HG03571 (cell line): ENCODE measurements around the gene CLINT1.
"Not testable (repeated sequence)": the region's sequence is repeated elsewhere in the genome, so short reads cannot be mapped to it uniquely, and the experiment has no call there.

ENCODE experiments used
- ATAC-seq: cut with Tn5 transposase; IDR thresholded peaks from one replicate; pipeline ENCODE4 v1.9.1; 2021; ENCODE audit not compliant: unreplicated experiment

The CLINT1 gene

GRCh38 chr5:157864067-157864466, 5.1 kb upstream of the CLINT1 start:
- no peak for ATAC-seq

GRCh38 chr5:157862183-157862851, 3.4 kb upstream of the CLINT1 start:
- ATAC-seq, result no peak

- ATAC-seq, result peak; percentile 75
Measured at GRCh38 chr5:157860898-157861890, 2.2 kb upstream of the CLINT1 start.

GRCh38 chr5:157859227-157859575, 256 bp upstream of the CLINT1 start:
- ATAC-seq, result no peak

- no peak for ATAC-seq
Measured at GRCh38 chr5:157857816-157858526, 974 bp downstream of the CLINT1 start.

- ATAC-seq, result no peak
Measured at GRCh38 chr5:157855404-157855994, 3.4 kb downstream of the CLINT1 start.

- ATAC-seq, result not testable (repeated sequence)
Measured at GRCh38 chr5:157853365-157853764, 5.6 kb downstream of the CLINT1 start.

- ATAC-seq, result no peak
Measured at GRCh38 chr5:157845914-157846598, 12.9 kb downstream of the CLINT1 start.

GRCh38 chr5:157842787-157843186, 16.2 kb downstream of the CLINT1 start:
- ATAC-seq, result no peak

- ATAC-seq, result no peak
Measured at GRCh38 chr5:157842185-157842584, 16.8 kb downstream of the CLINT1 start.

GRCh38 chr5:157839157-157839795, 19.7 kb downstream of the CLINT1 start:
- ATAC-seq, result no peak

GRCh38 chr5:157836121-157836753, 22.7 kb downstream of the CLINT1 start:
- ATAC-seq, result no peak

GRCh38 chr5:157835041-157835440, 23.9 kb downstream of the CLINT1 start:
- no peak for ATAC-seq

GRCh38 chr5:157828944-157829639, 29.9 kb downstream of the CLINT1 start:
- no peak for ATAC-seq

GRCh38 chr5:157828105-157828943, 30.6 kb downstream of the CLINT1 start:
- no peak for ATAC-seq

GRCh38 chr5:157827423-157827822, 31.5 kb downstream of the CLINT1 start:
- ATAC-seq, result no peak

- no peak for ATAC-seq
Measured at GRCh38 chr5:157823655-157824054, 35.3 kb downstream of the CLINT1 start.
